ENCODE measurements around the gene CHST11. TPM values are rescaled to one million over a fixed set of nuclear protein-coding genes. Genes with fewer than 3 reads are reported as not detected.

Gene CHST11
- total and polyA plus RNA-seq, 9 of the 15 experiments (the other 6 are each of a cell fraction or from before 2014, with no cell fraction given): 2.3 to 38.7 (median 15.0) TPM

- peak in 1 of 2 experiments; percentile 25; a peak in 1 of 4 replicates for TF ChIP-seq ZNF639 (CRISPR knock-in tag; conservative IDR thresholded peaks at IDR 0.05 in 1 of 2, IDR thresholded peaks at IDR 0.05 in 1 of 2)
- 0 out of 2 replicates have a peak, but pooled peaks have one; percentile 57 for TF ChIP-seq ZNF592 (IDR thresholded peaks at IDR 0.05)
Observed at GRCh38 chr12:104485651-104486362, 29.1 kb downstream of the CHST11 start (continued).
